Adrenal gland (tissue), 5 donors: ENCODE measurements around the gene CACNG1.

Experiments used
- POLR2A ChIP-seq, 2 donors: fragments of 450-650 bp; IDR thresholded peaks; one replicate each; pipeline ENCODE4 v1.6.1; 2017; ENCODE audit warnings: antibody characterized with exemption in 2 of 2, mild to moderate bottlenecking in 2 of 2, moderate library complexity in 1 of 2
- TF ChIP-seq, protein P1 (sequence below), 6 experiments: fragments of 450-650 bp in 4 of 6; fragments of 200-600 bp in 2 of 6; sonication (generic) in 1 of 6; IDR thresholded peaks; 1 replicate in 5 of 6; 2 replicates in 1 of 6; pipeline versions ENCODE4 v1.5.1 to v1.8.0; 2016 to 2021; ENCODE audit warnings: antibody characterized with exemption in 6 of 6, mild to moderate bottlenecking in 2 of 6, moderate library complexity in 1 of 6
- donor health status: DM: no; HTN: no; CAD: no.

DNA sequence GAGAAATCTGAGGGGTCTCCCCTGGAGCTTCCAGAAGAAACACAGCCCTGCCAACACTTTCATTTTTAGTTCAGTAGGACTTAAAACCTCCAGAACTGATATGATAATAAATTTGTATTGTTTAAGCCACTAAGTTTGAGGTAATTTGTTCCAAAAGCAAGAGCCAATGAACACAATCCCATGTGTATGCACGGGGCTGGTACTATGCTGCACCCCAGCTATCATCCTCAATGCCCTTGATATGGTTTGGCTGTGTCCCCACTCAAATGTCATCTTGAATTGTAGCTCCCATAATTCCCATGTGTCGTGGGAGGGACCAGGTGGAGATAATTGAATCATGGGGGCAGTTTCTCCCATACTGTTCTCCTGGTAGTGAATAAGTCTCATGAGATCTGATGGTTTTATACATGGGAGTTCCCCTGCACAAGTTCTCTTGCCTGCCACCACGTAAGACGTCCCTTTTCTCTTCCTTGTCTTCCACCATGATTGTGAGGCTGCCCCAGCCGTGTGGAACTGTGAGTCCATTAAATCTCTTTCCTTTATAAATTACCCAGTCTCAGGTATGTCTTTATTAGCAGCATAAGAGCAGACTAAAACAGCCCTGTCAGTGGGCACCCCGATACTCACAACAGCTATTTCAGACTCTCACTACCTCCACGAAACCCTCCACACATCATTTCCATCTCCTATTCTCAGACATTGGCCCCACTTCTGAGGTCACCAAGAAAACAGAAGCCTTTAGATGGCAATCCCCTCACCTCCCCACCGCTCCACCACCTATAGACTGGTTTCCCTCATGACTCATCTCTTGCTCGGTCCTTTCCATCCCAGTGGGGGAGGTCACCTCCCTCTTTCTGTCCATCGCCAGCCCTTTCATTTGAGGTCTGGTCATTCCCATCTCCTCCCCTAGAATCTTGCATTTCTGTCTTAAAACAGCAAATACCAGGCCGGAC is 8.9 kb upstream of the CACNG1 start:
- TF ChIP-seq POLR2A (IDR thresholded peaks at IDR 0.05) = no peak
- TF ChIP-seq, protein P1, sequence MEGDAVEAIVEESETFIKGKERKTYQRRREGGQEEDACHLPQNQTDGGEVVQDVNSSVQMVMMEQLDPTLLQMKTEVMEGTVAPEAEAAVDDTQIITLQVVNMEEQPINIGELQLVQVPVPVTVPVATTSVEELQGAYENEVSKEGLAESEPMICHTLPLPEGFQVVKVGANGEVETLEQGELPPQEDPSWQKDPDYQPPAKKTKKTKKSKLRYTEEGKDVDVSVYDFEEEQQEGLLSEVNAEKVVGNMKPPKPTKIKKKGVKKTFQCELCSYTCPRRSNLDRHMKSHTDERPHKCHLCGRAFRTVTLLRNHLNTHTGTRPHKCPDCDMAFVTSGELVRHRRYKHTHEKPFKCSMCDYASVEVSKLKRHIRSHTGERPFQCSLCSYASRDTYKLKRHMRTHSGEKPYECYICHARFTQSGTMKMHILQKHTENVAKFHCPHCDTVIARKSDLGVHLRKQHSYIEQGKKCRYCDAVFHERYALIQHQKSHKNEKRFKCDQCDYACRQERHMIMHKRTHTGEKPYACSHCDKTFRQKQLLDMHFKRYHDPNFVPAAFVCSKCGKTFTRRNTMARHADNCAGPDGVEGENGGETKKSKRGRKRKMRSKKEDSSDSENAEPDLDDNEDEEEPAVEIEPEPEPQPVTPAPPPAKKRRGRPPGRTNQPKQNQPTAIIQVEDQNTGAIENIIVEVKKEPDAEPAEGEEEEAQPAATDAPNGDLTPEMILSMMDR (IDR thresholded peaks at IDR 0.05) = no peak
